HG03378 (cell line): ENCODE measurements around the gene MSH2.
"Not testable (repeated sequence)": the region's sequence is repeated elsewhere in the genome, so short reads cannot be mapped to it uniquely, and the experiment has no call there.

Experiments
- ATAC-seq: cut with Tn5 transposase; IDR thresholded peaks from one replicate; pipeline ENCODE4 v1.9.1; 2021; ENCODE audit warnings: mild to moderate bottlenecking, moderate library complexity; ENCODE audit not compliant: unreplicated experiment

MSH2 gene

GRCh38 chr2:47402805-47403608, at the start of gene MSH2:
Gene MSH2, plus strand, starts transcription at chr2:47403156. Its CDS starts 36 bp downstream, at chr2:47403192.
- ATAC-seq: peak; percentile 87

GRCh38 chr2:47354013-47354847, 48.7 kb upstream of the MSH2 start:
- ATAC-seq: no peak

- ATAC-seq: no peak
These were observed 48.1 kb upstream of the MSH2 start for GRCh38 chr2:47354848-47355204.

DNA sequence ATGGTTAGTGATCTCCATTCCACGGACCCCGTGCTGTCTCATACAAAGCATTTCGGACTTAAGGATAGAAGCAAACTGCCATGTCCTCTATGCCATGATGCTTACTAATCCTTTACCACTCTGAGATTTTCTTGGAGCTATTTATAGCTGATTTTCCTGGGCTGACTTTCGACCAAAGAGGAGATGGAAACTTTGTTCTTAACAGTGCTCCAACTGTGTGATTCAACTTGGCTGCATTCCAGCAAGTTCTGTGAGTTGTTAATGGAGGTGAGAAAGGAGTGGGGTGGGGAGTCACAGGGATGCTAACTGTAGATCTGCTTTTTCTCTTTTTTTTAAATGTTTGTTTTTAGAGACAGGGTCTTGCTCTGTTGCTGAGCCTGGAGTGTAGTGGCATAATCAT, 45.5 kb upstream of the MSH2 start:
- no peak for ATAC-seq

- ATAC-seq: no peak
These were observed 43.5 kb upstream of the MSH2 start for GRCh38 chr2:47359375-47359868.

- ATAC-seq: no peak
These were observed 42.7 kb upstream of the MSH2 start for GRCh38 chr2:47360283-47360682.

DNA sequence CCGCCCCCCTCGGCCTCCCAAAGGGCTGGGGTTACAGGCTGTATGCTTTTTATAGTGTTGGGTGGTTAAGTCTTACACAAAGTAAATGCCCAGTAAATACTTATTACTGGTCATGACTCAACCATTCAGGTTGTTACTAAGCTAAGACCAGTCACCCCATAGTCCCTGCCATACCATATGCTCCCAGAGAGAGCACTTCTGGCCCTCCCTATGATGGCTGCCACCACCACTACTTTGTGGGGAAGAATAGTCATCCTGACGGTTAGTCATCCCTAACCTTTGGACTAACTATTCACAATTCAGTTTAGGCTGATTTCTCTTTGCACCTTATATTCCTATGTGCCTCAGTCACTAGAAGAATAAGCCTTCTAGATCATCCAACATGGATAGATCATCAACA, 42.0 kb upstream of the MSH2 start:
- ATAC-seq: no peak

GRCh38 chr2:47361505-47362229, 41.3 kb upstream of the MSH2 start:
- not testable (repeated sequence) for ATAC-seq

GRCh38 chr2:47373747-47374146, 29.2 kb upstream of the MSH2 start:
- no peak for ATAC-seq

GRCh38 chr2:47375307-47375706, 27.6 kb upstream of the MSH2 start:
- ATAC-seq: no peak

DNA sequence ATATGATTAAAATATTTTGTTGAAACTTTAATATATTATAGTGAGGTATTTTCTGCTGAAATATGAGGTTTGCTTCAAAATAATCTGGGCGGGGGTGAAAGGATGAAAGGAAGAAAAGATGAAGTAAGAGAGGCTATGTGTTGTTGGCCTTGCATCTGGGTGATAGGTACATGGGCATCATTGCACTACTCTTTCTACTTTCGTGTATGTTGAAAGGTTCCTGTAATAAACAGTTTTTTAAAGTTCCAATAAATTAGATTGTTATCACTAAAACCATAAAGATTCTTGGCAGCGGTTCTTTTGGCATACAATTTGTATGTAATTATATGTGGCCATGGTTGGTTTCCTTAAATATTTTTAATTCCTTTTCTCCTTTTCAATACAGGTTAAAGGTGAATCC, 23.6 kb upstream of the MSH2 start:
- no peak for ATAC-seq

GRCh38 chr2:47381408-47381807, 21.5 kb upstream of the MSH2 start:
- no peak for ATAC-seq

- ATAC-seq: peak; percentile 53
These were observed 16.4 kb upstream of the MSH2 start for GRCh38 chr2:47386551-47386950.

GRCh38 chr2:47388888-47389287, 14.1 kb upstream of the MSH2 start:
- ATAC-seq: no peak

DNA sequence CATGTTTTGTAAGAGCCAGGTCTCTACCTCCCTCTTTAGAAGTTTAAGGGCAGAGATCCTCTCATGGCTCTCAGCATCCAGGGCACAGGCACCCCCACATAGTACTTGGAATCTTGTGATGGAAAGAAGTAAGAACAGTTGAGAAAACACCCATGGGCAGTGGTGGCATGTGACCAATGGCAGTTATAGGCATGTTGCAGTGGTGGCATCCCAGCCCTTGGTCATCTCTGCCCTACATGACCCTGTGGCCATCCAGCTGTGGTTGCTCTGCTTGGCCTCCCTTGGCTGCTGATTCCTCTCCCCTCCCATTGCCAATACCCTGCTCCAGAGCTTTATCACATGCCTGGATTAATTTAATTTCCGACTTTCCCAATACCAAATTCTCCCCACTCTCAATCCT, 13.3 kb upstream of the MSH2 start:
- ATAC-seq: no peak

DNA sequence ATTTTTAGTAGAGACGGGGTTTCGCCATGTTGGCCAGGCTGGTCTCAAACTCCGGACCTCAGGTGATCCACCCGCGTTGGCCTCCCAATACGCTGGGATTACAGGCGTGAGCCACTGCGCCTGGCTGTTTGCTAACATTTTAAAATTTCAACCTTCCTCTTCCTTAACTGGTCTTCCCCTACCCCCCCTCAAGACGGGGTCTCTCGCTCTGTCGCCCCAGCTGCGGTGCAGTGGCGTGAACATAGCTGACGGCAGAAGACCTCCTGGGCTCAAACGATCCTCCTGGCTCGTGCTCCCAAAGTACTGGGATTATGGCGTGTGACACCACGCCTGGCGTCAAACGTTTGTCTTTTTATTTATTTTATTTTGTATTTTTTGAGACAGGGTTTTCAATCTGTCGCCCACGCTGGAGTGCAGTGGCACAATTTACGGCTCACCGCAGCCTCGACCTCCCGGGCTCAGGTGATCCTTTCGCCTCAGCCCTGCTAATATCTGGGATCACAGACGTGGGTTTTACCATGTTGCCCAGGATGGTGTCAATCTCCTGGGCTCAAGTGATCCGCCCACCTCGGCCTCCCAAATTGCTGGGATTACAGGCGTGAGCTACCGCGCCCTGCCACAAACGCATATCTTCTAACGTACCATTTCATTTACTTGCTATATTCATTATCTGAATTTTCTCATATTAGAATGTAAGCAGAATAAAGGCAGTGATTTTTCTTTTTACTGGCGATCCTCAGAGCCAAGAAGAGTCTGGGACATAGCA, 984 bp upstream of the MSH2 start:
- ATAC-seq: no peak

GRCh38 chr2:47402555-47402804, 476 bp upstream of the MSH2 start:
- no peak for ATAC-seq

DNA sequence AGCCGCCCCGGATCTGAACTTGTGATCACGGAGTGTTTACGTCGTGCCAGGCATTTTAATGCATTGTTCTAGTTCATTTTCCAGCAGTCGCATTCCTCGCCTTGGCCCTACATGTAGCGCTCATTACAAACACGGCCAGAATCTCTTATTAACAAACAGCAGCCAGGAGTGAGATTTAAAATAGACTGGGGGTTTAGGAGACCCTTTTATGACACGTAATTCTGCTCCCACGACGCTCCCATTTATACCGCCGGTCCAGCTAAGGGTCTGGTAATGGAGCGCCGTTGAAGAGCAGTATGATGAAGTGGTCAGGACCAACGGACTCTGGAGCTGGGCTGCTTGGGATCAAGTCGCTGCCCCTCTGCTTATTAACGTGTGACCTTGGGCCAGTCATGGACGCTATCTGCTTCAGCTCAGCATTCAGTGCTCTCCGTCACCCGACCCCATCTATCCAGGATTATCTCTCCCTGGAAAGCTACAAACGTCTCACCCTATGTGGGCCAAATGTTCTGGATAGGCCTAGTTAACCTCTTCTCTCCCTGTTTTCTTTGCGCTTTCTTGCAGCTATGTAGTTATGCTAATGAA, 745 bp downstream of the MSH2 start:
- no peak for ATAC-seq

DNA sequence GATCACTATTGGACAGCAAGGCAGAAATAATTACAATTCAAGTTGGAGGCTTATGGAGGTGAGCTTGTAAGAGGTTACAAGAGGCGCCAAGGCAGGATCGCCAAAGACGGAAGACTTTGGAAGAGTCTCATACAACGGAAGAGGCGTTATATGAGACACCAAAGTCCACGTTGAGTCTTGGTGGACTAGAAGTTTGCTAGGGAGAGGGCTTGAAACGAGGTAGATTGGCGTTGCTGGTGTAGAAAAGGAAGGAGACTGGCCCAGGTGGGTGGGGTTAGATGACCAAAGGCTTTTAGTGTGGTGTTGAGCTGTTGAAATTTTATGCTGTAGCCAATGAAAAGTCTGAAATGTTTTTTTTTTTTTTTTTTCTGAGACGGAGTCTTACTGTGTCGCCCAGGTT, 1.4 kb downstream of the MSH2 start:
- ATAC-seq: no peak

GRCh38 chr2:47405757-47406156, 2.8 kb downstream of the MSH2 start:
- ATAC-seq: no peak
